Raji (cell line): ENCODE measurements around the gene ABO.

Source experiments
- POLR2A ChIP-seq: IDR thresholded peaks from 2 replicates; pipeline ENCODE4 v1.6.1; 2011; ENCODE audit warnings: low read depth, low read length, control low read depth; ENCODE audit not compliant: insufficient read depth

ABO gene

DNA sequence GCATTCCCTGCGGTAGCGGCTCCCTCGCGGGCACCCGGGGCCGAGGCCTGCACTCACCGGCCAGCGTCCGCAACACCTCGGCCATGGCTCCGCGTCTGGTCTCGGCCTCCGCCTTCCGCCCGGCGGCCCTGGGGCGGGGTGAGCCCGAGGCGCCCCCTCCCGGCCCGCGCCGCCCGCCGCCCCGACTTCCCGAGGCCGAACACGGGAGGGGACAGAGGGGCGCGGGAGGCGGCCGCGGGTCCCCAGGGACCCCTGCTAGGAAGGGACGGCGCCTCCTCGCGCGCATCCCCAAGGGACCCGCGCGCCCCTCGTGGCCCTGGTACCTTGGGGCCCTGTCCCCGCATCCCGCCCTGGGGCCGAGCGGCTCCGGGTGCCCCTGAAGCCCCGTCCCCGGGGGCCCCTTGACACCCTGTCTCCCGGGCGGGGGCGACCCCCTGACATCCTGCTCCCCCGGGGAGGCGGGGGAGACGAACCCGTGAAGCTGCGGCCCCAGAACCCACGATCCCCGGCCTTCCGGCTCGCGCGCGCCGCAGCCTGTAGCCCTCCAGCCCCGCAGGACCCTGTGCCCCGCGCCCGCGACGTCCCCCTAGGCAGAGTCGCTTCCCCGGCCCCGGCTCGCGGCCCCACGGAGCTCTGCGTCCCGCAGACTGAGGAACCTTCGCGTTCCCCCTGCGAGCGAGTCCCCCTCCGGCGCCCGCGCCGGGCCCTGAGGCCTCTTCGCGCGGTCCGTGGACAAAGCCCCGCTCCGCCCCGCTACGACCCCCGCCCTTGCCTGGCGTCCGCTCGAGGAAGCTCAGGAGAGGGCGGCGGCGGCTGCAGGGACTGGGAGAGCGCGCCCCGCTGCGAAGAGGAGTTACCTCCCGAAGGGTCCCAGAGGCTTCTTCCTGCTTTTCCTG is at the start of gene ABO:
Gene ABO (minus strand): TSS at position 97 of the 896 bp plus-strand sequence.
- no peak for TF ChIP-seq POLR2A

DNA sequence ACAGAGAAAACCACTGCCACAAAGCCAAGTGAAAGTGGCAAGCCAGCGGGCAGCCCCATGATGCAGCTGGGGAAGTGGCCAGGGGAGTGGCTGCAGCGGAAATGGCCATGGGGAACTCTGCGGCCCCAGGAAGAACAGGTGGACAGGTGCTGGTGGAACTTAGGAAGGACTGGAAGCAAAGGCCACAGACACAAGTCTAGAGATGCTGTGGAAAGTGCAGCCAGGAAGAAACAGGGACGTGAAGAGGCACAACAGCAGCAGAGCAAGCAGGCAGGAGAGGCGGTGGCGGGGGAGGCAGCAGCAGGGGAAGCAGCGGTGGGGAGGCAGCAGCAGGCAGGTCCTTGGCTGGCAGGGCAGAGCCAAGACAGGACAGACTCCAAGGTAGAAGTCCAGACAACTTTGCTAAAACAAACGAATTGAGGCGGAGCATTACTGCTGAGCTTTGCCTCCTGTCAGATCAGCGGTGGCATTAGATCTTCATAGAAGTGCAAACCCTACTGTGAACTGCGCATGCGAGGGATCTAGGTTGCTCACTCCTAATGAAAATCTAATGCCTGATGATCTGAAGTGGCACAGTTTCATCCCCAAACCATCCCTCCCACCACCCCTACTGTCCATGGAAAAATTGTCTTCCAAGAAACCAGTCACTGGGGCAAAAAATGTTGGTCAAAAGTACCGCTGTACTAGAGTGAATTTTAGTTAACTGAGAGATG is 49.1 kb upstream of the ABO start:
- TF ChIP-seq POLR2A: no peak

DNA sequence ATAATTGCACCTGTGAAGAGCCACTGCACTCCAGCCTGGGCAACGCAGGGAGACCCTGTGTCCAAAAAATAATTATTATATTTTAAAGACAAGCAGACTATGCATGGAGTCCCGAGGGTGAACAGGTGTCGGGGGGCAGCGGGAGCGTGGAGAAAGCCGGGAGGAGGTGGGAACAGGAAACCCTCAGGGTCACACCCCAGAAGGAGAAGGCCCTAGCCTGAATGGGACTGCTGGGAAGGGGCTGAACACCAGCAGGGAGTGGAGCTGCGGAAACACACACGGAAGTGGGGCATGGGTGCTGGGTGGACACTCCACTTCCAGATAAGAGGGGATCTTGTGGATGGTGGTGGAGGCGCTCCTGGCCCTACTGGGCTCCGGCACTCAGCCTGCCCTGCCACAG is 48.2 kb upstream of the ABO start:
- no peak for TF ChIP-seq POLR2A

DNA sequence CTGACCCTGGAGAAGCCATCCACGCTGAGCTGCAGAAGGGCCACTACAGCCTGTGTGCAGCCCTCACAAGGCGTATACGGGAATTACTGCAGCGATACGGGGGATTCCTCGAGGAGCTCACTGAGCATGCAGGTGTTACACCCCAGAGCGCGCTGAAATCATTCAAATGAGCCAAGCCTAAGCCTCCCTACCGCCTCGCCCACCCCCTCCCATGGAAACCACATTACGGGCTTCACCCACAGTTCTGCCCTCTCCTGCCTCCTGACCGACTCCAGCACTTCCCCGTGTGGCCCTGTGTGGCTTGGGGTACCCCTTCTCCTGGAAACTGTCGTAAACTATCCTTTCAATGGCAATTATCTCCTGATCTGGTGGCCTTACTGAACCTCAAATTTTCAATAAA is 47.7 kb upstream of the ABO start:
- TF ChIP-seq POLR2A: no peak

DNA sequence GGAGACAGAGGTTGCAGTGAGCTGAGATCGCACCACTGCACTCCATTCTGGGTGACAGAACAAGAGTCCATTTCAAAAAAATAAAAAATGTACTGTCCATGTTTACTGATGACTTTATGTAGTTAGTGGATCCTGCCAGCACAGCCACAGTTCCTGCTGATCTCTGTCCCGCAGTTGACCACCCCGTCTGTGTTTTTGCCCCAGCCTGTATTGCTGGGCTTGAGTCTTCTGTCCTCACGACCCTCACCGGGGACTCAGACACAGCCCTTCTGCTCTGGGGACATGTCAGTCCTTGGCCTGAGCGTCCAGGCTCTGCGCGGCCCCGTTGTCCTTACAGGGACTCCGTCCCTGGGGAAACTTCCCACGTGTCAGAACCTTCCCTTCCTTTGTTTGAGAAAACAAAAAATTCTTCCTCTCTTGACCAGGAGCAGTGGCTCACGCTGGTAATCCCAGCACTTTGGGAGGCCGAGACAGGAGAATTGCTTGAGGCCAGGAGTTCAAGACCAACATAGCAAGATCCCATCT is 46.5 kb upstream of the ABO start:
- no peak for TF ChIP-seq POLR2A

GRCh38 chr9:133320421-133320881 is 45.5 kb upstream of the ABO start:
- no peak for TF ChIP-seq POLR2A

GRCh38 chr9:133315997-133316396 is 41.0 kb upstream of the ABO start:
- no peak for TF ChIP-seq POLR2A

GRCh38 chr9:133309608-133310007 is 34.6 kb upstream of the ABO start:
- no peak for TF ChIP-seq POLR2A

GRCh38 chr9:133307301-133307700 is 32.3 kb upstream of the ABO start:
- no peak for TF ChIP-seq POLR2A

DNA sequence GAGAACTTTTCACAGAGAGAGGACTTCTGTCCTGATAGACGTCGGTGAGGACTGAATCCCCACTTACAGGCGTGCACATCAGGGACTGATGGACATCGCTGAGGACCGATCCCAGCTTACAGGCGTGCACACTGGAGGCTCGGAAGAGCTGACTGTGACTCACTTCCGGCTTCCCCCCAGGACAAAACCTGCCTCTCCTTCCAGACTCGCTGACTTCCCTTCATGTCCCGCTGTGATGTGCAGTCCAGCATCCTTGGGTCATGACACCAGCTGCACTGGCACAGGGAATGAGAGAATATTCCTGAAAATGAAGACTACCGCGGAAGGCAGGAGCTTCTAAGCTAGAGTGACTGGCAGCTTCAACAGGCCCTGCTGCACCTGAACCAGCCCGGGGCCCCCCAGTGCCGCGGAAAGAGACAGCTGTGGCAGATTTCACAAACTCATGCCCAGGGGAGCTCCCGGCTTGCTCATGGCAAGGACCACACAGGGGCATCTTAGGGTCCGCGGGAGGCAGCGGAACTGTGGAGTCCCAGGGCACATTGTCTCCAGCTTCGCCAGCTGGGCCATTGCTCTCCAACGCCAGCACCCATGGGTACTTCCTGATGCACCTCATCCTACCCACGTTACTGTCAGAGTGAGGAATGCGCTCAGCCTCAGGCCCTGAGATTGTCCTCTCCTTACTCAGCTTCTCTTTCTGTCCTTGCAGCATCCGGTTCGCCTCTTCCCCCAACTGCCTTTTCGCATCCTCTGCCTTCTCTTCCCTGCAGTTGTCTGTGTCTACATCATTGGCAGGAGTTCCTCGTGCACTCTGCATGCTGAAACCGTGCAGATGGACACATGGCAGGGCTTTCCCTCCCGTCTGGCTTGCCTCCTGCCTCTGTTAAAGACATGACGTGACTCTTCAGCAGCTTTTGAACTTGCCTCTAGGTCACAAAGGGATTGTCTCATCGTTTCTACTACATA is 31.5 kb upstream of the ABO start:
- no peak for TF ChIP-seq POLR2A

DNA sequence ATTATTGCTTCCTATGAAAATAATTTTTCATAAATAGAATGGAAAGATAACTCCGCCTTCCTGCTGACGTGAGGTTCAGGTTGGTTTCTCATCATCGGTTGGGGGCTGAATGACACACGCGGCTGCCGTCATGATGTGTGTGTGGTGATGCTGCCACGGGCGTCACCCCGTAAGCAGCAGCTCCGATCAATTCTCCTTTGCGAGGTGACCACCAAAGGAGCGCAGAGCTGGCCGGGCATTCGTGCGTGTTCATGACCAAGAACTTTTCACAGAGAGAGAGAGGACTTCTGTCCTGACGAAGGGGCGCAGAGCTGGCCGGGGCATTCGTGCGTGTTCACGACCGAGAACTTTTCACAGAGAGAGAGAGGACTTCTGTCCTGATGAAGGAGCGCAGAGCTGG is 30.7 kb upstream of the ABO start:
- no peak for TF ChIP-seq POLR2A

- no peak for TF ChIP-seq POLR2A
These were observed 29.7 kb upstream of the ABO start for GRCh38 chr9:133304477-133305377.

DNA sequence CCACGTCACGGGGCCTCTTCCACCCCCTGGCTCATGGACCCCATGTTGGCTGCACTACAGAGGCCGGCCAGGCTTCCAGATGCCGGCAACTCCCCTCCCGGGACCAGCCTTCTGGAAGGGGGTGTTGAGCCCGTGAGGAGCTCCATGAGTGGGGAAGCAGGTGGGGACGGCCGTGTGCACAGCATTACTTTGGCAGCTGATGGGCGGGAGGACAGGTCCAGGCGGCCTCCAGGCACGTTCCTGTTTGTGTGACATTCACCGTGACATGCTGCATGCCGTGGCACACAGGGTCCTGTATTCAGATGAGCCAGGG is 29.1 kb upstream of the ABO start:
- TF ChIP-seq POLR2A: no peak

DNA sequence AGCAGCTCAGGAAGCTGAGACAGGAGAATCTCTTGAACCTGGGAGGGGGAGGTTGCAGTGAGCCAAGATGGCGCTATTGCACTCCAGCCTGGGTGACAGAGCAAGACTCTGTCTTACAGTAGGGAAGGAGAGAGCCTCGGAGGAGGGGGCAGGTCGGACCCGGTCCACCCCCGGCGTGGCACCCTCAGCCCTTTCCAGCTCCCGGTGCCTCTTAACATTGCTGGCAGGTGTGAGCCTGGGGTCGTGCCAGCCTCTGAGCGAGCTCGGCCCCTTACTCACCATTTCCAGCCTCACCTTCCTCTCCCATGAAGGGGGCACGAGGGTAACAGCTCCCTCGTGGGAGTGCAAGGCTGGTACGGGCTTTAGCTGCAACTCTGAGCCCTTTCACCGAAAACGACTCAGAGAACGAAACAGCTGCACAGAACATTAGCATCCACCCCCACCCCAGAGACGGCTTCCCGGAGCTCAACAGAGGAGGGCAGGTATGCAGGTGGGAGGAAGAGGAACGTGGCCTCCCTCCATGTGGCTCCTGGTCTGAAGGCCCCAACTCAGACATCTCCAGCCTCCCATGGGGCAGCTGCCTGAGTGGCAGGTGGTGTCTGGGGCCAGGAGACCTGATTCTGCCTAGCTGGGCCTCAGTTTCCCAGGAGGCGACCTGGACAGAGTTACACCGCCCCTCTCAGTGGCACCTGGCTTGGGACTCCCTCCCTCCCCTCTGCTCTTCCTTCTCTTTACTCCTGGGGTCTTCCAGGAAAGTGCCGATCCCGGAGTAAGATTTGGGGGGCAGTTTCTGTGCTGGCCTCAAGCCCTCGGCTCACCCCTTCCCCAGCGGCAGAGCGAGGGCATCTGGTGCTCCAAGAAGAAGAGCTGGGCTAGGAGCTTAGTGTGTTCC is 28.5 kb upstream of the ABO start:
- no peak for TF ChIP-seq POLR2A
